Measurements from ENCODE around the gene MARVELD1.

The MARVELD1 gene

GRCh38 chr10:97736403-97736901 lies 22.9 kb downstream of the MARVELD1 start:
- Histone ChIP-seq H3K9ac (ENCODE audit: low read length) (peak overlapping the region; percentile 97; the same call in 1 of the 2 replicates), H3K4me1 (ENCODE audit: insufficient read depth, low read length, severe bottlenecking) (peaks cover 19% of the 10 kb centered on the region), H3K4me2 (ENCODE audit: low read length) (peak overlapping the region; percentile 96), H3K4me3 (ENCODE audit: low read depth, low read length, poor library complexity, severe bottlenecking) (peak overlapping the region; percentile 98), H3K27ac (ENCODE audit: low read depth, low read length, poor library complexity, severe bottlenecking) (peak overlapping the region; percentile 25), H3K9me3 (ENCODE audit: low read length) (no peaks in the 10 kb centered on the region), H4K20me1 (ENCODE audit: insufficient read depth, low read length) (no peaks in the 10 kb centered on the region), H3K36me3 (ENCODE audit: insufficient read depth, low read length) (peaks cover 13% of the 10 kb centered on the region), H3K79me2 (ENCODE audit: insufficient read depth, low read length) (peaks cover 8% of the 10 kb centered on the region; the same call in 1 of the 2 replicates), H3K9me2 (ENCODE audit: low read depth, low read length) (no peaks in the 10 kb centered on the region), H2AFZ (ENCODE audit: low read length) (peak overlapping the region; percentile 85; the same call in 1 of the 2 replicates), H3K27me3 (ENCODE audit: insufficient read depth, low read length) (no peaks in the 10 kb centered on the region), H3F3A (ENCODE audit: insufficient read depth, low read length) (no peaks in the 10 kb centered on the region)
- no peak for TF ChIP-seq CTCF (IDR thresholded peaks at IDR 0.05; ENCODE audit: low read length)
- TF ChIP-seq EZH2 (IDR thresholded peaks at IDR 0.05; ENCODE audit: borderline replicate concordance, low read length): no peak

GRCh38 chr10:97736902-97737769 lies 23.6 kb downstream of the MARVELD1 start, which contains the start of gene ZFYVE27:
Gene ZFYVE27 (plus strand): TSS chr10:97737128. CDS start chr10:97738478, 1,350 bp downstream.
- Histone ChIP-seq H2AFZ (ENCODE audit: low read length) (peak within 1 kb of the TSS; percentile 85; the same call in 1 of the 2 replicates), H3K27ac (ENCODE audit: low read depth, low read length, poor library complexity, severe bottlenecking) (peak within 1 kb of the TSS; percentile 25), H3K9me3 (ENCODE audit: low read length) (no peaks in the 10 kb centered on the region), H3K4me1 (ENCODE audit: insufficient read depth, low read length, severe bottlenecking) (peaks cover 19% of the 10 kb centered on the region), H3K4me2 (ENCODE audit: low read length) (peak within 1 kb of the TSS; percentile 96), H3K4me3 (ENCODE audit: low read depth, low read length, poor library complexity, severe bottlenecking) (peak within 1 kb of the TSS; percentile 98), H3K9ac (ENCODE audit: low read length) (peak within 1 kb of the TSS; percentile 97), H3F3A (ENCODE audit: insufficient read depth, low read length) (no peaks in the 10 kb centered on the region), H3K9me2 (ENCODE audit: low read depth, low read length) (no peaks in the 10 kb centered on the region), H3K36me3 (ENCODE audit: insufficient read depth, low read length) (peaks cover 13% of the 10 kb centered on the region), H3K27me3 (ENCODE audit: insufficient read depth, low read length) (no peaks in the 10 kb centered on the region), H4K20me1 (ENCODE audit: insufficient read depth, low read length) (no peaks in the 10 kb centered on the region), H3K79me2 (ENCODE audit: insufficient read depth, low read length) (peaks cover 8% of the 10 kb centered on the region; the same call in 1 of the 2 replicates)
- no peak for TF ChIP-seq CTCF (IDR thresholded peaks at IDR 0.05; ENCODE audit: low read length)
- TF ChIP-seq EZH2 (IDR thresholded peaks at IDR 0.05; ENCODE audit: borderline replicate concordance, low read length): no peak

- Histone ChIP-seq H2AFZ (ENCODE audit: low read length) (no peak overlapping the region), H3K9me2 (ENCODE audit: low read depth, low read length) (no peaks in the 10 kb centered on the region), H3K27ac (ENCODE audit: low read depth, low read length, poor library complexity, severe bottlenecking) (no peak overlapping the region), H3K4me3 (ENCODE audit: low read depth, low read length, poor library complexity, severe bottlenecking) (peak overlapping the region; percentile 98), H3K9me3 (ENCODE audit: low read length) (no peaks in the 10 kb centered on the region), H3K4me1 (ENCODE audit: insufficient read depth, low read length, severe bottlenecking) (peaks cover 19% of the 10 kb centered on the region), H3K9ac (ENCODE audit: low read length) (peak overlapping the region; percentile 97), H3K27me3 (ENCODE audit: insufficient read depth, low read length) (no peaks in the 10 kb centered on the region), H3K36me3 (ENCODE audit: insufficient read depth, low read length) (peaks cover 13% of the 10 kb centered on the region), H3K79me2 (ENCODE audit: insufficient read depth, low read length) (peaks cover 8% of the 10 kb centered on the region; the same call in 1 of the 2 replicates), H3F3A (ENCODE audit: insufficient read depth, low read length) (no peaks in the 10 kb centered on the region), H4K20me1 (ENCODE audit: insufficient read depth, low read length) (no peaks in the 10 kb centered on the region), H3K4me2 (ENCODE audit: low read length) (peak overlapping the region; percentile 96)
- no peak for TF ChIP-seq CTCF (IDR thresholded peaks at IDR 0.05; ENCODE audit: low read length)
- TF ChIP-seq EZH2 (IDR thresholded peaks at IDR 0.05; ENCODE audit: borderline replicate concordance, low read length): no peak
These were observed 24.3 kb downstream of the MARVELD1 start for GRCh38 chr10:97737770-97738265.
